ENCODE data around the gene LY9.

GRCh38 chr1:160839746-160840145, 43.8 kb downstream of the LY9 start:
- TF ChIP-seq CTCF (IDR thresholded peaks at IDR 0.05) (no peak), EZH2 (IDR thresholded peaks at IDR 0.05) (no peak), EZH2phosphoT487 (IDR thresholded peaks at IDR 0.05) (no peak)

All from neural progenitor cell (in vitro differentiated cells).